K562 (cell line): ENCODE measurements around the gene LBHD2. TPM values are rescaled to one million over a fixed set of nuclear protein-coding genes. Genes with fewer than 3 reads are reported as not detected.

Experiments
- ATAC-seq: fragments of 200-7000 bp; cut with Tn5 transposase; 3 replicates; pipeline ENCODE4 v1.9.1; 2020; ENCODE audit warnings: moderate library complexity
- BruUV-seq: library from RNA; stranded (reverse); fragments of 400-500 nt; replicated peaks from 2 replicates; lab custom pipeline; 2021; lab: Mats Ljungman, UMichigan
- CTCF ChIA-PET: fragments of 300-600 bp; formaldehyde crosslinking; extraction: SDS; loops from one replicate; lab custom pipeline; 2021; ENCODE audit warnings: low intra/inter-chr PET ratio; lab: Yijun Ruan, JAX
- POLR2A ChIA-PET: fragments of 300-600, 350-650 bp; sonication (Branson Sonifier 250); formaldehyde crosslinking; extraction: SDS; loops from one replicate; lab custom pipeline; 2021; ENCODE audit warnings: antibody characterized with exemption, inconsistent platforms; lab: Yijun Ruan, JAX
- DNase-seq, 4 experiments: peaks; one replicate each; pipeline versions ENCODE4 v3.0.0 to v3.0.0-alpha.2; 2011 to 2018; ENCODE audit warnings: low spot score in 3 of 4, mixed read lengths in 3 of 4; ENCODE audit errors: extremely low read depth in 1 of 4
- FAIRE-seq: peaks from 2 replicates; lab custom pipeline; 2011; peaks lifted over from hg19 to GRCh38; lab: Jason Lieb, UNC
- H2AFZ ChIP-seq: 2 replicates; pipeline ENCODE4 v1.6.0; 2011; ENCODE audit warnings: low read depth, low read length, control low read depth, inconsistent platforms
- H3K27ac ChIP-seq: fragments of 200-600 bp; 3 replicates; pipeline ENCODE4 v1.8.0; 2011; ENCODE audit warnings: low read depth, mild to moderate bottlenecking, control low read depth, inconsistent platforms, low read length, moderate library complexity, mixed read lengths; ENCODE audit errors: extremely low read depth
- H3K27me3 ChIP-seq, 2 experiments: fragments of 300-600 bp in 1 of 2; 2 replicates in 1 of 2; 3 replicates in 1 of 2; pipeline versions ENCODE4 v1.6.0 to v1.8.0; 2011; ENCODE audit warnings: inconsistent platforms in 2 of 2, low read length in 2 of 2, mild to moderate bottlenecking in 1 of 2, mixed read lengths in 1 of 2, moderate library complexity in 1 of 2; ENCODE audit not compliant: control insufficient read depth in 2 of 2, insufficient read depth in 2 of 2
- H3K36me3 ChIP-seq: fragments of 300-600 bp; 3 replicates; pipeline ENCODE4 v1.8.0; 2011; ENCODE audit warnings: mild to moderate bottlenecking, low read length, inconsistent platforms; ENCODE audit not compliant: control insufficient read depth, insufficient read depth
- H3K4me1 ChIP-seq, 2 experiments: fragments of 200-600 bp in 1 of 2; replicated peaks in 1 of 2; 2 replicates in 1 of 2; 3 replicates in 1 of 2; pipeline versions ENCODE4 v1.5.1 to v1.8.0; 2011; ENCODE audit warnings: inconsistent platforms in 2 of 2, low read length in 2 of 2, mild to moderate bottlenecking in 1 of 2, mixed read lengths in 1 of 2, moderate library complexity in 1 of 2; ENCODE audit not compliant: control insufficient read depth in 2 of 2, insufficient read depth in 2 of 2
- H3K4me2 ChIP-seq: 2 replicates; pipeline ENCODE4 v1.6.1; 2011; ENCODE audit warnings: low read length, control low read depth, inconsistent platforms, mixed read lengths; ENCODE audit not compliant: insufficient read depth
- H3K4me3 ChIP-seq: fragments of 200-600 bp; sonication (generic), shearing (Covaris generic); 2 replicates; pipeline ENCODE4 v1.5.1; 2016; ENCODE audit warnings: control low read depth, inconsistent platforms
- H3K79me2 ChIP-seq: fragments of 200-600 bp; 3 replicates; pipeline ENCODE4 v1.8.0; 2011; ENCODE audit warnings: low read length, inconsistent platforms; ENCODE audit not compliant: control insufficient read depth, insufficient read depth
- H3K9ac ChIP-seq, 2 experiments: 2 replicates each; pipeline versions ENCODE4 v1.6.0 to v1.6.1; 2011; ENCODE audit warnings: low read depth in 2 of 2, low read length in 2 of 2, control low read depth in 1 of 2, inconsistent platforms in 1 of 2, mild to moderate bottlenecking in 1 of 2, mixed read lengths in 1 of 2; ENCODE audit not compliant: insufficient read depth in 1 of 2
- H3K9me1 ChIP-seq: one replicate; pipeline ENCODE4 v1.6.0; 2011; ENCODE audit warnings: inconsistent platforms, mild to moderate bottlenecking, low read length, moderate library complexity; ENCODE audit not compliant: control insufficient read depth, insufficient read depth
- H3K9me3 ChIP-seq: replicated peaks from 2 replicates; pipeline ENCODE4 v1.5.1; 2011; ENCODE audit warnings: low read depth, low read length, inconsistent platforms; ENCODE audit not compliant: control insufficient read depth, insufficient read depth
- H4K20me1 ChIP-seq: replicated peaks from 2 replicates; pipeline ENCODE4 v1.6.1; 2011; ENCODE audit warnings: low read length, inconsistent platforms, mixed read lengths; ENCODE audit not compliant: control insufficient read depth, insufficient read depth
- BRD9 ChIP-seq: fragments of 450-650 bp; IDR thresholded peaks from 2 replicates; pipeline ENCODE4 v1.6.1; 2018; ENCODE audit warnings: low read depth; ENCODE audit not compliant: partially characterized antibody
- C11orf30 ChIP-seq: fragments of 450-650 bp; IDR thresholded peaks from 2 replicates; pipeline ENCODE4 v1.6.1; 2016; ENCODE audit warnings: low read depth, mild to moderate bottlenecking
- DMBX1 ChIP-seq: fragments of 250-450 bp; sonication (Bioruptor Pico); IDR thresholded peaks from 2 replicates; pipeline ENCODE4 v1.8.0; 2022; ENCODE audit warnings: inconsistent platforms, mild to moderate bottlenecking, moderate library complexity, borderline replicate concordance
- HNRNPK ChIP-seq: fragments of 200-400 bp; formaldehyde crosslinking; IDR thresholded peaks from one replicate; pipeline ENCODE4 v1.6.1; 2018; ENCODE audit warnings: mild to moderate bottlenecking, low read depth, low read length; ENCODE audit not compliant: poor library complexity, severe bottlenecking
- KHSRP ChIP-seq: fragments of 450-650 bp; IDR thresholded peaks from 2 replicates; pipeline ENCODE4 v1.6.1; 2017
- MAFK ChIP-seq: IDR thresholded peaks from 2 replicates; pipeline ENCODE4 v1.6.1; 2011; ENCODE audit warnings: low read length, improper control_type of control experiment
- NELFE ChIP-seq: IDR thresholded peaks from 2 replicates; pipeline ENCODE4 v1.6.1; 2011; ENCODE audit warnings: mild to moderate bottlenecking; ENCODE audit not compliant: insufficient read depth, insufficient read length
- TEAD2 ChIP-seq: fragments of 450-650 bp; IDR thresholded peaks from 2 replicates; pipeline ENCODE4 v1.6.1; 2016; ENCODE audit warnings: missing genetic modification characterization, control low read depth, missing compliant biosample characterization
- ZNF384 ChIP-seq: IDR thresholded peaks from 2 replicates; pipeline ENCODE4 v1.6.1; 2012; ENCODE audit warnings: low read depth, low read length, improper control_type of control experiment
- ZNF431 ChIP-seq: sonication (generic); formaldehyde crosslinking; IDR thresholded peaks from 2 replicates; pipeline ENCODE4 v1.8.0; 2022; ENCODE audit warnings: mild to moderate bottlenecking, missing genetic modification reagents
- WGBS: fragments of 100-300 bp; shearing (Covaris generic); methylation state at CpG from one replicate; pipeline ENCODE4 v1.1.6; 2016; ENCODE audit warnings: low coverage, mixed read lengths; ENCODE audit not compliant: insufficient coverage; ENCODE audit errors: missing lambda C conversion rate; 5-methylcytosine and 5-hydroxymethylcytosine counted together
- in situ Hi-C: fragments of 300-500 bp; cut with MboI; formaldehyde crosslinking; loops from 4 replicates; pipeline ENCODE4 v1.15.0; 2018; ENCODE audit warnings: inconsistent platforms, mixed read lengths
- intact Hi-C: fragments of 100-400 bp; cut with micrococcal nuclease; formaldehyde crosslinking; loops from 2 replicates; pipeline ENCODE4 v1.14.2; 2022
- polyA plus RNA-seq, 8 experiments: library from polyadenylated mRNA; depleted of rRNA in 4 of 8; stranded (reverse) in 5 of 8; unstranded in 3 of 8; fragments of >200 nt; fragmentation: Nextera tagmentation in 2 of 8; fragmentation: Illumina TruSeq in 1 of 8; extraction: Ambion mirVana in 2 of 8; extraction: Trizol in 1 of 8; gene quantifications; 2 replicates each; pipeline versions ENCODE4 v1.2.1 to v1.2.3, GENCODE V29; 2011 to 2014; ENCODE audit warnings: inconsistent platforms in 1 of 8, missing spikeins in 1 of 8
- total RNA-seq, 7 experiments: library from RNA; depleted of rRNA in 6 of 7; stranded (reverse); fragments of >200 nt in 6 of 7; fragmentation: Illumina TruSeq in 2 of 7; extraction: Trizol in 2 of 7; gene quantifications; 2 replicates each; pipeline versions ENCODE4 v1.2.1 to v1.2.3, GENCODE V29; 2011 to 2021; ENCODE audit warnings: low replicate concordance in 1 of 7
- TF ChIP-seq, protein P1 (sequence below), 2 experiments: IDR thresholded peaks; 2 replicates each; pipeline ENCODE4 v1.6.1; 2011; ENCODE audit warnings: borderline replicate concordance in 1 of 2, control low read depth in 1 of 2, low read depth in 1 of 2, low read length in 1 of 2, mild to moderate bottlenecking in 1 of 2, mixed read lengths in 1 of 2, moderate library complexity in 1 of 2; ENCODE audit not compliant: insufficient read depth in 1 of 2, insufficient read length in 1 of 2, poor library complexity in 1 of 2, severe bottlenecking in 1 of 2; ENCODE audit errors: extremely low read depth in 1 of 2

Gene LBHD2
- total and polyA plus RNA-seq, 9 of the 15 experiments (the other 6 are each of a cell fraction or from before 2014, with no cell fraction given): not detected

DNA sequence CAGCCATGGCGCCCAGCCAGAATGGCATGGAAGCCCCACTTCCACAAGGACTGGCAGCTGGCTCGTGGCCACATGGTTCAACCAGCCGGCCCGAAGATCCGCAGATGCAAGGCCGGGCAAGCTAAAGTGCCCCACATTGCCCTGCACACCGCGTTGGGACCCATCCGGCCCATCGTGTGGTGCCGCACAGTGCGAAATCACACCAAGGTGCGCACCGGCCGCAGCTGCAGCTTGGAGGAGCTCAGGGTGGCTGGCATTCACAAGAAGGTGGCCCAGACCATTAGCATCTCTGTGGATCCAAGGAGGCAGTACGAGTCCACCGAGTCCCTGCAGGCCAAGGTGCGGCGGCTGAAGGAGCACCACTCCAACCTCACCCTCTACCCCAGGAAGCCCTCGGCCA, 42.5 kb upstream of the LBHD2 start (continued):
- TF ChIP-seq MAFK (no peak), TEAD2 (tag) (no peak), NELFE (no peak), HNRNPK (no peak), DMBX1 (CRISPR knock-in tag) (no peak), BRD9 (no peak), C11orf30 (no peak), KHSRP (no peak)
- TF ChIP-seq, protein P1, sequence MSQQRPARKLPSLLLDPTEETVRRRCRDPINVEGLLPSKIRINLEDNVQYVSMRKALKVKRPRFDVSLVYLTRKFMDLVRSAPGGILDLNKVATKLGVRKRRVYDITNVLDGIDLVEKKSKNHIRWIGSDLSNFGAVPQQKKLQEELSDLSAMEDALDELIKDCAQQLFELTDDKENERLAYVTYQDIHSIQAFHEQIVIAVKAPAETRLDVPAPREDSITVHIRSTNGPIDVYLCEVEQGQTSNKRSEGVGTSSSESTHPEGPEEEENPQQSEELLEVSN (IDR thresholded peaks at IDR 0.05; ENCODE audit: borderline replicate concordance in 1 of 2, extremely low read depth in 1 of 2, insufficient read depth in 1 of 2, insufficient read length in 1 of 2, low read depth in 1 of 2, low read length in 1 of 2, poor library complexity in 1 of 2, severe bottlenecking in 1 of 2): no peak
- TF ChIP-seq, all 486 proteins: peak for 0

DNA sequence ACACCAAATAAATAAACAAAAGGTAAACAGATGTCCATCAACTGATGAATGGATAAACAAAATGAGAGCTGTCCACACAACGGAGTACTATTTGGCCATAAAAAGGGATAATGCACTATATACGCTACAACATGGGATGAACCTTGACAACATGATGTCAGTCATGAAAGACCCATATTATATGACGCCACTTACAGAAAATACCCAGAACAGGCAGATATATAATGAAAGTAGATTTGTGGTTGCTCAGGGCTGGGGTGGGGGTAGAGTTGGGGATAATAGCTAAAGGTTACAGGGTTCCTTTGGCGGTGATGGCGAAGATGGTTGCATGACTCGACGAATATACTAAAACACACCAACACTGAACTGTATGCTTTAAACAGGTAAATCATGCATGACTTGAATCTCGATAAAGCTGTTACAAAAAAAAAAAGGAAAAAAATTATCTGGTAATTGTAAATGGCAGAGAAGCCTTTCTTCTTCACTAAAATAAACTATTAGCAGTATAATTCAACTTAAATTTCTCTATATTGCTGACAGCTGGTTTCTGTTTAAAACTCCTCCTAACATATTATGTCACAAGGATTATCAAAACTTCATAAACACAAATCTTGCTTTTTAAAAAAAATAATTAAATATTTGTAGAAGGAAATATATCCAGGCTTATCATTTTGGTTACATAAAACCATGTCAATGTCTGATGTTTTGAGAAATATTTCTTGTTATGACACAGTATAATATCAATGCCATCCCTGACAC, 40.6 kb upstream of the LBHD2 start:
- ChIA-PET CTCF (no interaction called here), POLR2A (interaction anchor here (1.3 kb wide), 1 partner anchor 11 kb away, joined by 5 read pairs; no protein-coding TSS in a partner anchor)
- FAIRE-seq (no peak), ATAC-seq (no peak), DNase-seq (no peak)
- in situ Hi-C loops (no loop called here), intact Hi-C loops (no loop called here)
- WGBS: 81% methylated on average over 8 of the region's 8 CpGs
- Histone ChIP-seq H3K36me3 (no peaks in the 10 kb centered on the region), H3K4me3 (no peak overlapping the region), H3K79me2 (peaks cover 14% of the 10 kb centered on the region; the same call in 1 of the 3 replicates), H3K27me3 (no peaks in the 10 kb centered on the region), H3K4me1 (peaks cover 0 to 5% of the 10 kb centered on the region in 2 experiments; a peak in 3 of 5 replicates), H3K4me2 (no peak overlapping the region), H3K9me1 (no peaks in the 10 kb centered on the region), H3K9ac (no peak overlapping the region), H3K9me3 (no peaks in the 10 kb centered on the region), H4K20me1 (no peaks in the 10 kb centered on the region), H2AFZ (no peak overlapping the region), H3K27ac (no peak overlapping the region)
- BruUV-seq: no TSS peak
- no peak for TF ChIP-seq ZNF431 (CRISPR knock-in tag)
- peak; percentile 32; the same call in 1 of the 2 replicates for TF ChIP-seq ZNF384
